ENCODE data around the gene MTERF4.

DNA sequence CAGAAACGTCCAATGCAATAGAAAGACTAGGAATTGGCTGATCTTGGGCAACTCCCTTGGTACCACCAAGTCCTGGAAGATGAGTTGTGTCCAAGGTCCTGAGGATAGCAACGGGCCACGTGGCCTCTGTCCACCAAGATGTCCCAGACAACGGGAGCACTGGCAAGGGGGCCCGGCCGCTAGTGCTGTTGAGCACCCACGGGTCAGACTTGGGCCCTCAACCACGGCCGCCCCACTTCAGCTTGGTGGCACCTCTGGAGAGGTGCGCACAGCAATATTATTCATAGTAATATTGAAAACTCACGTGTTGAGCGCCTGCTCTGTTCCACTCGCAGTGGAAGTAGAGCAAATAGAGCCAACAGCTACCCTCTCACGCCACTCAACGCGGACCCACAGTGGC, 28.2 kb upstream of the MTERF4 start:
- TF ChIP-seq EP300 (IDR thresholded peaks at IDR 0.05; ENCODE audit: low read depth in 2 of 2, low read length in 2 of 2) (no peak), EP300 (CRISPR knock-in tag; IDR thresholded peaks at IDR 0.05; ENCODE audit: borderline replicate concordance) (no peak), FOXJ3 (CRISPR knock-in tag; IDR thresholded peaks at IDR 0.05; ENCODE audit: borderline replicate concordance) (no peak), MYNN (CRISPR knock-in tag; IDR thresholded peaks at IDR 0.05; ENCODE audit: low read depth) (no peak)
- TF ChIP-seq, protein P1, sequence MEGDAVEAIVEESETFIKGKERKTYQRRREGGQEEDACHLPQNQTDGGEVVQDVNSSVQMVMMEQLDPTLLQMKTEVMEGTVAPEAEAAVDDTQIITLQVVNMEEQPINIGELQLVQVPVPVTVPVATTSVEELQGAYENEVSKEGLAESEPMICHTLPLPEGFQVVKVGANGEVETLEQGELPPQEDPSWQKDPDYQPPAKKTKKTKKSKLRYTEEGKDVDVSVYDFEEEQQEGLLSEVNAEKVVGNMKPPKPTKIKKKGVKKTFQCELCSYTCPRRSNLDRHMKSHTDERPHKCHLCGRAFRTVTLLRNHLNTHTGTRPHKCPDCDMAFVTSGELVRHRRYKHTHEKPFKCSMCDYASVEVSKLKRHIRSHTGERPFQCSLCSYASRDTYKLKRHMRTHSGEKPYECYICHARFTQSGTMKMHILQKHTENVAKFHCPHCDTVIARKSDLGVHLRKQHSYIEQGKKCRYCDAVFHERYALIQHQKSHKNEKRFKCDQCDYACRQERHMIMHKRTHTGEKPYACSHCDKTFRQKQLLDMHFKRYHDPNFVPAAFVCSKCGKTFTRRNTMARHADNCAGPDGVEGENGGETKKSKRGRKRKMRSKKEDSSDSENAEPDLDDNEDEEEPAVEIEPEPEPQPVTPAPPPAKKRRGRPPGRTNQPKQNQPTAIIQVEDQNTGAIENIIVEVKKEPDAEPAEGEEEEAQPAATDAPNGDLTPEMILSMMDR (CRISPR knock-in tag; IDR thresholded peaks at IDR 0.05), result no peak
